PC-3 (cell line): ENCODE results near the gene GOLGB1.

Experiments used
- CTCF ChIP-seq: fragments of 300-600 bp; sonication (generic); conservative IDR thresholded peaks from 2 replicates; pipeline ENCODE4 v1.5.1; 2017; ENCODE audit warnings: antibody characterized with exemption, low read depth, mild to moderate bottlenecking, low read length
- EZH2 ChIP-seq: fragments of 300-600 bp; sonication (generic); IDR thresholded peaks from one replicate; pipeline ENCODE4 v1.6.1; 2017; ENCODE audit warnings: antibody characterized with exemption, mild to moderate bottlenecking, low read length; ENCODE audit not compliant: unreplicated experiment

GRCh38 chr3:121718205-121718846 is 31.2 kb downstream of the GOLGB1 start:
- no peak for TF ChIP-seq CTCF
- no peak for TF ChIP-seq EZH2
